WTC11 (cell line): ENCODE data around the gene FLOT2. TPM values are rescaled to one million over a fixed set of nuclear protein-coding genes. Genes with fewer than 3 reads are reported as not detected.

ENCODE experiments used
- ATAC-seq: fragments of 200-7000 bp; cut with Tn5 transposase; 2 replicates; pipeline ENCODE4 v1.10.0; 2021; ENCODE audit warnings: mild to moderate bottlenecking, moderate library complexity
- CTCF ChIA-PET: fragments of 300-600 bp; sonication (Branson Sonifier 250); formaldehyde crosslinking; loops from one replicate; lab custom pipeline; 2021; ENCODE audit warnings: antibody characterized with exemption; lab: Charles Lee
- POLR2A ChIA-PET: fragments of 350-600 bp; sonication (Branson Sonifier 250); formaldehyde crosslinking; loops from one replicate; lab custom pipeline; 2021; ENCODE audit warnings: antibody characterized with exemption; lab: Charles Lee
- DNase-seq: peaks from one replicate; pipeline ENCODE4 v3.0.0; 2021; ENCODE audit warnings: low spot score
- H3K27ac Mint-ChIP-seq: 2 replicates; pipeline ENCODE4 v1.8.0; 2021; ENCODE audit warnings: mixed read lengths
- H3K27me3 Mint-ChIP-seq: 2 replicates; pipeline ENCODE4 v1.8.0; 2021; ENCODE audit warnings: low read depth, mild to moderate bottlenecking, moderate library complexity, mixed read lengths
- H3K36me3 Mint-ChIP-seq: 2 replicates; pipeline ENCODE4 v1.8.0; 2021; ENCODE audit warnings: mixed read lengths
- H3K4me1 Mint-ChIP-seq: 2 replicates; pipeline ENCODE4 v1.8.0; 2022; ENCODE audit warnings: mixed read lengths
- H3K4me3 Mint-ChIP-seq: 2 replicates; pipeline ENCODE4 v1.8.0; 2021; ENCODE audit warnings: mild to moderate bottlenecking, moderate library complexity, mixed read lengths
- H3K9me3 Mint-ChIP-seq: 2 replicates; pipeline ENCODE4 v1.8.0; 2021; ENCODE audit warnings: mixed read lengths
- CREM ChIP-seq: sonication (generic); formaldehyde crosslinking; IDR thresholded peaks from 2 replicates; pipeline ENCODE4 v1.8.1; 2022; ENCODE audit warnings: mild to moderate bottlenecking, missing genetic modification reagents, moderate library complexity
- ELF4 ChIP-seq: sonication (generic); formaldehyde crosslinking; IDR thresholded peaks from 2 replicates; pipeline ENCODE4 v1.8.1; 2022; ENCODE audit warnings: low read depth, mild to moderate bottlenecking, moderate library complexity, missing genetic modification reagents
- EMX1 ChIP-seq: fragments of 250-450 bp; sonication (Bioruptor Pico); IDR thresholded peaks from 2 replicates; pipeline ENCODE4 v1.8.0; 2021; ENCODE audit warnings: mild to moderate bottlenecking
- FOXP1 ChIP-seq: sonication (generic); formaldehyde crosslinking; IDR thresholded peaks from 2 replicates; pipeline ENCODE4 v1.8.0; 2022; ENCODE audit warnings: missing genetic modification reagents, mild to moderate bottlenecking, moderate library complexity, borderline replicate concordance
- GRHL2 ChIP-seq: fragments of 250-450 bp; sonication (Bioruptor Pico); IDR thresholded peaks from 2 replicates; pipeline ENCODE4 v1.8.0; 2022; ENCODE audit warnings: mild to moderate bottlenecking, moderate library complexity; ENCODE audit not compliant: insufficient replicate concordance, severe bottlenecking
- GTF2I ChIP-seq: fragments of 250-450 bp; sonication (Bioruptor Pico); conservative IDR thresholded peaks from 2 replicates; pipeline ENCODE4 v1.4.0; 2021; ENCODE audit warnings: mild to moderate bottlenecking
- HMGA2 ChIP-seq: fragments of 250-450 bp; sonication (Bioruptor Pico); IDR thresholded peaks from 2 replicates; pipeline ENCODE4 v1.4.0; 2021; ENCODE audit warnings: mild to moderate bottlenecking, moderate library complexity
- IRF2 ChIP-seq: sonication (generic); formaldehyde crosslinking; IDR thresholded peaks from 2 replicates; pipeline ENCODE4 v1.8.0; 2022; ENCODE audit warnings: low read depth, missing genetic modification reagents, borderline replicate concordance
- KAT7 ChIP-seq: sonication (generic); formaldehyde crosslinking; IDR thresholded peaks from 2 replicates; pipeline ENCODE4 v1.8.1; 2023; ENCODE audit warnings: missing genetic modification reagents, mild to moderate bottlenecking, borderline replicate concordance
- MYBL2 ChIP-seq: sonication (generic); formaldehyde crosslinking; IDR thresholded peaks from 2 replicates; pipeline ENCODE4 v1.8.1; 2023; ENCODE audit warnings: mild to moderate bottlenecking, moderate library complexity, missing genetic modification reagents
- NFE2L1 ChIP-seq: sonication (generic); formaldehyde crosslinking; IDR thresholded peaks from 2 replicates; pipeline ENCODE4 v1.8.1; 2023; ENCODE audit warnings: missing genetic modification reagents
- RORB ChIP-seq: fragments of 250-450 bp; sonication (Bioruptor Pico); IDR thresholded peaks from 2 replicates; pipeline ENCODE4 v1.9.0; 2021; ENCODE audit warnings: mild to moderate bottlenecking
- SMAD4 ChIP-seq: sonication (generic); formaldehyde crosslinking; IDR thresholded peaks from 2 replicates; pipeline ENCODE4 v1.8.0; 2022; ENCODE audit warnings: mild to moderate bottlenecking, missing genetic modification reagents
- ZNF121 ChIP-seq: sonication (generic); formaldehyde crosslinking; IDR thresholded peaks from 2 replicates; pipeline ENCODE4 v1.8.0; 2023; ENCODE audit warnings: missing genetic modification reagents
- ZNF138 ChIP-seq: sonication (generic); formaldehyde crosslinking; conservative IDR thresholded peaks from 2 replicates; pipeline ENCODE4 v1.8.1; 2022; ENCODE audit warnings: mild to moderate bottlenecking, moderate library complexity, missing genetic modification reagents
- ZNF416 ChIP-seq: fragments of 250-450 bp; sonication (Bioruptor Pico); IDR thresholded peaks from 2 replicates; pipeline ENCODE4 v1.9.0; 2021; ENCODE audit warnings: mild to moderate bottlenecking, inconsistent platforms
- total RNA-seq: library from RNA; stranded (reverse); gene quantifications from 3 replicates; pipeline ENCODE4 v1.2.3, GENCODE V29; 2021
- TF ChIP-seq, protein P1 (sequence below): sonication (generic); formaldehyde crosslinking; IDR thresholded peaks from 2 replicates; pipeline ENCODE4 v1.8.1; 2022; ENCODE audit warnings: low read depth, missing genetic modification reagents, borderline replicate concordance
- TF ChIP-seq, protein P2 (sequence below): sonication (generic); formaldehyde crosslinking; conservative IDR thresholded peaks from 2 replicates; pipeline ENCODE4 v1.8.1; 2022; ENCODE audit warnings: mild to moderate bottlenecking, missing genetic modification reagents
- TF ChIP-seq, protein P3 (sequence below): sonication (generic); formaldehyde crosslinking; IDR thresholded peaks from 2 replicates; pipeline ENCODE4 v1.8.0; 2022; ENCODE audit warnings: mild to moderate bottlenecking, missing genetic modification reagents
- TF ChIP-seq, protein P4 (sequence below): sonication (generic); formaldehyde crosslinking; IDR thresholded peaks from 2 replicates; pipeline ENCODE4 v1.8.0; 2022; ENCODE audit warnings: mild to moderate bottlenecking, missing genetic modification reagents
- TF ChIP-seq, protein P5 (sequence below): sonication (generic); formaldehyde crosslinking; IDR thresholded peaks from 2 replicates; pipeline ENCODE4 v1.8.0; 2022; ENCODE audit warnings: mild to moderate bottlenecking, missing genetic modification reagents
- TF ChIP-seq, protein P6 (sequence below): sonication (generic); formaldehyde crosslinking; IDR thresholded peaks from 2 replicates; pipeline ENCODE4 v1.8.0; 2023; ENCODE audit warnings: missing genetic modification reagents

The FLOT2 gene
- total RNA-seq, 1 experiment from 2014 or later: 139 TPM

DNA sequence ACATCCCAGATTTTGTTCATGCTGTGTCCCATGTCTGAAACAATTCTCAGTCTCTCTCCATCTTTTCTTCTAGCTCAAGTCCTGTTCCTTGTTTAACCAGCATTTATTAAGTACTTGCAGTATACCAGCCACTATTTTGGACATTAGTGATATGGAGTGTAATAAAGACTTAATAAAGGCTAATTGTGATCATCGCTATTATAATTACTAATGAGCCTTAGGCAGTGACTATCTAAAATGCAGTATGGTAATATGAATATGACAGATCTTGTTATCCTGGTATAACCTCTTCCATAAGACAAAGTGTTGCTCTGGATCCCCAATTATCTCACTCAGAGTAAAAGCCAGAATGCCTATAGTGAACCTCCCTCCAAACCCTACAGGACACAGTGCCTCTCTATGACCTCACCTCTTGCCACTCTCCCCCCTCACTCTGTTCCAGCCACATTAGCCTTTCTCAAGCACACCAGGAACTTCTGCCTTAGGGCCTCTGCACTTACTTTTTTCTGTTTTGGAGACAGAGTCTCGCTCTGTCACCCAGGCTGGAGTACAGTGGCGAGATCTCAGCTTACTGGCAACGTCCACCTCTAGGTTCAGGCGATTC lies 1.8 kb upstream of the FLOT2 start:
- CTCF ChIA-PET: interaction anchor here (1.2 to 5.0 kb wide), 6 partner anchors 13 to 217 kb away, joined by 5 to 55 read pairs (median 12); partner anchors contain the start of genes NEK8 and TLCD1
- no peaks in the 10 kb centered on the region for H3K27me3 Mint-ChIP-seq

DNA sequence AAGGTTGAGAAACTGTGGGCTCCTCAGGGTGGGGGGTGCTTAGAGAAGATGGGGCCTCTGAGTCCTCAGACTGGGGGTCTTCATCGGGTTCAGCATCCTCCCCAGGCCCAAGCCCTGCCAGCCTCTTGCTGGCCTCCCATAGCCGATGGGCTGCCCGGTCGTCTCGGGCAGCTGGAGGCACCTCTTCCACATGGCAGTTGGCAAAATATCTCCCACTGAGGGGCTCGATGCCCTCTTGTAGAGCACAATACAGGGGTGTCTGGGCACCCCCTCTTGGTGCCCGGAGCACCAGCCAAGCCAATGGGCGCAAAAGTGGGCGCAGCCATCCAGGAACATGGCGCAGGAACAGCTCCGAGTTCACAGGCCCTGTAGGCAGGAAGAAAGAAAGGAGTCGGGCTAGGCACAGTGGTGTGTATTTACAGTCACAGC lies 1.0 kb upstream of the FLOT2 start:
- ATAC-seq (no peak), DNase-seq (no peak)
- Mint-ChIP-seq H3K36me3 (peaks cover 13% of the 10 kb centered on the region), H3K9me3 (no peaks in the 10 kb centered on the region), H3K4me1 (peaks cover 31% of the 10 kb centered on the region), H3K27me3 (no peaks in the 10 kb centered on the region), H3K27ac (no peak overlapping the region), H3K4me3 (no peak overlapping the region)
- ChIA-PET CTCF (interaction anchor here (0.8 to 5.1 kb wide), 11 partner anchors 14 to 218 kb away, joined by 3 to 55 read pairs (median 9); partner anchors contain the start of genes NEK8, RPL23A and TLCD1), POLR2A (interaction anchor here (1.2 to 4.0 kb wide), 3 partner anchors 56 to 171 kb away, joined by 5 to 21 read pairs (median 9); partner anchors contain the start of genes FAM222B and NEK8)
- TF ChIP-seq ZNF121 (CRISPR knock-in tag) (no peak), ZNF138 (CRISPR knock-in tag) (no peak), ELF4 (CRISPR knock-in tag) (no peak), ZNF416 (no peak)
- TF ChIP-seq, protein P1, sequence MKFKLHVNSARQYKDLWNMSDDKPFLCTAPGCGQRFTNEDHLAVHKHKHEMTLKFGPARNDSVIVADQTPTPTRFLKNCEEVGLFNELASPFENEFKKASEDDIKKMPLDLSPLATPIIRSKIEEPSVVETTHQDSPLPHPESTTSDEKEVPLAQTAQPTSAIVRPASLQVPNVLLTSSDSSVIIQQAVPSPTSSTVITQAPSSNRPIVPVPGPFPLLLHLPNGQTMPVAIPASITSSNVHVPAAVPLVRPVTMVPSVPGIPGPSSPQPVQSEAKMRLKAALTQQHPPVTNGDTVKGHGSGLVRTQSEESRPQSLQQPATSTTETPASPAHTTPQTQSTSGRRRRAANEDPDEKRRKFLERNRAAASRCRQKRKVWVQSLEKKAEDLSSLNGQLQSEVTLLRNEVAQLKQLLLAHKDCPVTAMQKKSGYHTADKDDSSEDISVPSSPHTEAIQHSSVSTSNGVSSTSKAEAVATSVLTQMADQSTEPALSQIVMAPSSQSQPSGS (CRISPR knock-in tag): no peak
- TF ChIP-seq, protein P2, sequence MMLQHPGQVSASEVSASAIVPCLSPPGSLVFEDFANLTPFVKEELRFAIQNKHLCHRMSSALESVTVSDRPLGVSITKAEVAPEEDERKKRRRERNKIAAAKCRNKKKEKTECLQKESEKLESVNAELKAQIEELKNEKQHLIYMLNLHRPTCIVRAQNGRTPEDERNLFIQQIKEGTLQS: no peak
- TF ChIP-seq, protein P3, sequence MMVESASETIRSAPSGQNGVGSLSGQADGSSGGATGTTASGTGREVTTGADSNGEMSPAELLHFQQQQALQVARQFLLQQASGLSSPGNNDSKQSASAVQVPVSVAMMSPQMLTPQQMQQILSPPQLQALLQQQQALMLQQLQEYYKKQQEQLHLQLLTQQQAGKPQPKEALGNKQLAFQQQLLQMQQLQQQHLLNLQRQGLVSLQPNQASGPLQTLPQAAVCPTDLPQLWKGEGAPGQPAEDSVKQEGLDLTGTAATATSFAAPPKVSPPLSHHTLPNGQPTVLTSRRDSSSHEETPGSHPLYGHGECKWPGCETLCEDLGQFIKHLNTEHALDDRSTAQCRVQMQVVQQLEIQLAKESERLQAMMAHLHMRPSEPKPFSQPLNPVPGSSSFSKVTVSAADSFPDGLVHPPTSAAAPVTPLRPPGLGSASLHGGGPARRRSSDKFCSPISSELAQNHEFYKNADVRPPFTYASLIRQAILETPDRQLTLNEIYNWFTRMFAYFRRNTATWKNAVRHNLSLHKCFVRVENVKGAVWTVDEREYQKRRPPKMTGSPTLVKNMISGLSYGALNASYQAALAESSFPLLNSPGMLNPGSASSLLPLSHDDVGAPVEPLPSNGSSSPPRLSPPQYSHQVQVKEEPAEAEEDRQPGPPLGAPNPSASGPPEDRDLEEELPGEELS (CRISPR knock-in tag): no peak

More for the DNA sequence above, 1.8 kb upstream of the FLOT2 start:
- H3K36me3 Mint-ChIP-seq: peaks cover 13% of the 10 kb centered on the region
- no peak for TF ChIP-seq NFE2L1 (CRISPR knock-in tag)
- TF ChIP-seq, all 79 proteins: peak for 0
- H3K4me3 Mint-ChIP-seq: no peak overlapping the region
- POLR2A ChIA-PET: interaction anchor here (4.0 kb wide), 1 partner anchor 172 kb away, joined by 21 read pairs; no protein-coding TSS in a partner anchor
- DNase-seq (no peak), ATAC-seq (no peak)
- no peaks in the 10 kb centered on the region for H3K9me3 Mint-ChIP-seq
- H3K4me1 Mint-ChIP-seq: peaks cover 35% of the 10 kb centered on the region
- no peak overlapping the region for H3K27ac Mint-ChIP-seq

DNA sequence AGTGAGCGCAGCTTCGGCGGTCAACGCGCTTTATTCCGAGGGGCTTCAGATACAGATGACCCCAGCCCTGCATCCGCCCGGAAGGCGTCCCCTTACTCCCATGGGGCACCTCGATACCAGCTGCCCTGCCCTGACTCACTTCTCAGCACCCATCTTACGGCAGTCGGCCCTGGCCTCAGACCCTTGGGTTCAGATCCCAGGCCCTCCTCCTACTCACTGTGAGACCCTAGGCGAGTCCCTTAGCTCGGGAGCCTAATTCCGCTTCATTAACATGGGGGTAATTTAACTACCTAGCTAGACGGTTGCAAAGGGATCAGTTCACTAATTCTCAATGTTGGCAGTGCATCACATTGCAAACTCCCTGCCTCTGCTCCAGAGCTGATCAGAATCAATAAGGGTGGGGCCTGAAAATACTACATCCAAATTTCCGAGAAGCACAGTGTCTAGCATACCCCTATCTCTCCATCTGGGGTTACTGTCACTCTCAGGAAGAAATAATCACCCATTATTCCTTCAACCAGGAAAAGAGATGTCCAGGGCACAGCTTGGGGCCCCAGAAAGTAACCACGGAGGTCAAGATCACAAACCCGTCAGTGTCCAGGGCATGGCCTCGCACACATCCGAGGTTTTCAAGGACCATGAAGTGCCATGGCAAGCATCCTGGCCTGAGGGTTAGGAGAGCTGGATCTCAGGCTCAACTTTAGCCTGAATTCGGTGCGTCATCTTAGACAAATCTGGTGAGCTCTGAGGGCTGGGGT lies 415 bp upstream of the FLOT2 start:
- peak overlapping the region; percentile 94 for H3K4me3 Mint-ChIP-seq
- H3K36me3 Mint-ChIP-seq: peaks cover 13% of the 10 kb centered on the region
- TF ChIP-seq, protein P4, sequence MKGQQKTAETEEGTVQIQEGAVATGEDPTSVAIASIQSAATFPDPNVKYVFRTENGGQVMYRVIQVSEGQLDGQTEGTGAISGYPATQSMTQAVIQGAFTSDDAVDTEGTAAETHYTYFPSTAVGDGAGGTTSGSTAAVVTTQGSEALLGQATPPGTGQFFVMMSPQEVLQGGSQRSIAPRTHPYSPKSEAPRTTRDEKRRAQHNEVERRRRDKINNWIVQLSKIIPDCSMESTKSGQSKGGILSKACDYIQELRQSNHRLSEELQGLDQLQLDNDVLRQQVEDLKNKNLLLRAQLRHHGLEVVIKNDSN (CRISPR knock-in tag): no peak
- TF ChIP-seq, protein P5, sequence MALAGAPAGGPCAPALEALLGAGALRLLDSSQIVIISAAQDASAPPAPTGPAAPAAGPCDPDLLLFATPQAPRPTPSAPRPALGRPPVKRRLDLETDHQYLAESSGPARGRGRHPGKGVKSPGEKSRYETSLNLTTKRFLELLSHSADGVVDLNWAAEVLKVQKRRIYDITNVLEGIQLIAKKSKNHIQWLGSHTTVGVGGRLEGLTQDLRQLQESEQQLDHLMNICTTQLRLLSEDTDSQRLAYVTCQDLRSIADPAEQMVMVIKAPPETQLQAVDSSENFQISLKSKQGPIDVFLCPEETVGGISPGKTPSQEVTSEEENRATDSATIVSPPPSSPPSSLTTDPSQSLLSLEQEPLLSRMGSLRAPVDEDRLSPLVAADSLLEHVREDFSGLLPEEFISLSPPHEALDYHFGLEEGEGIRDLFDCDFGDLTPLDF (CRISPR knock-in tag): no peak
- TF ChIP-seq MYBL2 (CRISPR knock-in tag) (0 out of 2 replicates have a peak, but pooled peaks have one; percentile 19), EMX1 (CRISPR knock-in tag) (no peak), HMGA2 (no peak), FOXP1 (CRISPR knock-in tag) (0 out of 2 replicates have a peak, but pooled peaks have one; percentile 9), GTF2I (CRISPR knock-in tag) (0 out of 2 replicates have a peak, but pooled peaks have one; percentile 7), CREM (no peak), GRHL2 (no peak), IRF2 (CRISPR knock-in tag) (no peak), RORB (CRISPR knock-in tag) (no peak), SMAD4 (CRISPR knock-in tag) (no peak), KAT7 (CRISPR knock-in tag) (peak; percentile 19; the same call in 1 of the 2 replicates)
- TF ChIP-seq, protein P6, sequence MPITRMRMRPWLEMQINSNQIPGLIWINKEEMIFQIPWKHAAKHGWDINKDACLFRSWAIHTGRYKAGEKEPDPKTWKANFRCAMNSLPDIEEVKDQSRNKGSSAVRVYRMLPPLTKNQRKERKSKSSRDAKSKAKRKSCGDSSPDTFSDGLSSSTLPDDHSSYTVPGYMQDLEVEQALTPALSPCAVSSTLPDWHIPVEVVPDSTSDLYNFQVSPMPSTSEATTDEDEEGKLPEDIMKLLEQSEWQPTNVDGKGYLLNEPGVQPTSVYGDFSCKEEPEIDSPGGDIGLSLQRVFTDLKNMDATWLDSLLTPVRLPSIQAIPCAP: no peak
- H3K27ac Mint-ChIP-seq: peak overlapping the region; percentile 90
- CTCF ChIA-PET: interaction anchor here (0.8 to 5.1 kb wide), 14 partner anchors 14 to 218 kb away, joined by 3 to 55 read pairs (median 6); partner anchors contain the start of genes NEK8, PHF12, RPL23A and TLCD1
- H3K4me1 Mint-ChIP-seq: peaks cover 34% of the 10 kb centered on the region
- ATAC-seq (peak; percentile 26), DNase-seq (no peak)
- POLR2A ChIA-PET: interaction anchor here (0.8 to 4.0 kb wide), 5 partner anchors 56 to 178 kb away, joined by 3 to 21 read pairs (median 5); partner anchors contain the start of genes FAM222B, NEK8 and RPL23A
- no peaks in the 10 kb centered on the region for H3K27me3 Mint-ChIP-seq
- H3K9me3 Mint-ChIP-seq: no peaks in the 10 kb centered on the region
